Dedifferentiated amniotic fluid mesenchymal stem cell (primary cell): ENCODE measurements around the gene RBM48.
"Not testable (repeated sequence)": the region's sequence is repeated elsewhere in the genome, so short reads cannot be mapped to it uniquely, and the experiment has no call there.

Source experiments
- DNase-seq: peaks from one replicate; pipeline ENCODE4 v3.0.0-alpha.2; 2016; ENCODE audit errors: extremely low spot score

The RBM48 gene

DNA sequence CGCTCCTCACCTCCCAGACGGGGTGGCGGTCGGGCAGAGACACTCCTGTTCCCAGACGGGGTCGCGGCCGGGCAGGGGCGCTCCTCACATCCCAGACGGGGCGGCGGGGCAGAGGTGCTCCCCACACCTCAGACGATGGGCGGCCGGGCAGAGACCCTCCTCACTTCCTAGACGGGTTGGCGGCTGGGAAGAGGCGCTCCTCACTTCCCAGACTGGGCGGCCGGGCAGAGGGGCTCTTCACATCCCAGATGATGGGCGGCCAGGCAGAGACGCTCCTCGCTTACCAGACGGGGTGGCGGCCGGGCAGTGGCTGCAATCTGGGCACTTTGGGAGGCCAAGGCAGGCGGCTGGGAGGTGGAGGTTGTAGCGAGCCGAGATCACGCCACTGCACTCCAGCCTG is 16.5 kb downstream of the RBM48 start:
- not testable (repeated sequence) for DNase-seq

DNA sequence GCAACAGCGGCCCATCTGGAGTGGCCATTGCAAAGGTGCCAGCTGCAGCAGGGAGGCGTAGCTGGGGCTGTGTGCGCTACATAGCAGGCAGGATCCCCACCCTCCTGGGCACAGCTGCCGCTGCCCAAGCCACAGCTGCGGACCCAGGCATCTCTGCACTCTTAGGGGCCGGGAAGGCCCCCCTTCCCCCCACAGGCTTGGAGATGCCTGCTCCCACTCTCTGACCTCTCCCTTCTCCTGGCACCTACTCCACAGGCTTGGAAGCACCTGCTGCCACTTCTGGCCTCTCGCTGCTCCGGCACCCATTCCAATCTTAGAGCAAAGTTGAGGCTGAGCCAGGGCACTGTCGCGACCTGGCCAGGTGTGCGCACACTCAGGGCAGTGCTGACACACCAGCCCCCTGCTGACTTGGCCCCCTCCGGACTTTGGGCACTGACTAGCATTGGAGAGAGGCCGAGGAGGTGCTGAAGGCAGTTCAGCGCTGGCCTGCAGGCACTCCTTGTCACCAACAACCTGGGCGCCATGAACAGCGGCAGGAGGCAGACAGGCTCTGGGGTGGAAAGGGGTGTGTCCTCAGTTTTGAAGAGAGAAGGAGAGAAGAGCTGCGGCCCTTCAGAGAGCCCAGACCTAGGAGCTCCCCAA is 18.4 kb downstream of the RBM48 start:
- DNase-seq: no peak

DNA sequence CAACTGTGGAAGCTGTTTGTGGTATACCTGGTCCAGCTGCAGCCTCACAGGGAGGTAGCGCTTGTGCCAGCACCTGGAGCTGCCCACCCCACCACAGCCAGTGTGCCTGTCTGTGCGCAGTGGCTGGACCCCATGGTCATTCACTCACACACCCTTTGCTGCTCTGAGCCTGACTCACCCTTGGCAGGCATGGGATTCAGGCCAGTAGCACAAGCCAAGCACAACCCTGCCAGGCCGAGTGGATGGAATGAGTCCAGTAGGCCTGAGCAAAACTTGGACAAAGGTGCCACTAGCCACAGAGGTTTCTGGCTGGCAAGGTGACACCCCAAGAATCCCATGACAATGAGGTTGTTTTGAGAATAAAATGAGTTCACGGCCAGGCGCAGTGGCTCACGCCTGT is 19.0 kb downstream of the RBM48 start:
- no peak for DNase-seq

DNA sequence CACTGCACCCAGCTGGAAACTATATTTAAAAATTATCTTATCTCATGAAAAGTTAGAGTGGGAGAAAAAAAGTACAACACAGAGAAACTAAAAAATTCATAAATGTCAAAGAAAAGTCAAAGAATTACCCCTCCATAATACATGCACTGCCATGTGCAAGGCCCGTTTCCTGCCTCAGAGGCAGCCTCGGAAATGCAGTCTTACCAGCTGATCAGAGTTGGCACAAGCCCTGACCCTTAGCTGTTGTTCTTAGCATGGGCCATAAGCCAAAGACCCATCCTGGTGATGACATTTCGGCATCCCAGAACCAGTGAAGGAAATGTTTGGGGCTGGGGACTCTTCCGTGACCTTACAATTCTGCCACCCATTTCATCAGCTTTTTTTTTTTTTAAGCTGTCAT is 21.6 kb downstream of the RBM48 start:
- no peak for DNase-seq

DNA sequence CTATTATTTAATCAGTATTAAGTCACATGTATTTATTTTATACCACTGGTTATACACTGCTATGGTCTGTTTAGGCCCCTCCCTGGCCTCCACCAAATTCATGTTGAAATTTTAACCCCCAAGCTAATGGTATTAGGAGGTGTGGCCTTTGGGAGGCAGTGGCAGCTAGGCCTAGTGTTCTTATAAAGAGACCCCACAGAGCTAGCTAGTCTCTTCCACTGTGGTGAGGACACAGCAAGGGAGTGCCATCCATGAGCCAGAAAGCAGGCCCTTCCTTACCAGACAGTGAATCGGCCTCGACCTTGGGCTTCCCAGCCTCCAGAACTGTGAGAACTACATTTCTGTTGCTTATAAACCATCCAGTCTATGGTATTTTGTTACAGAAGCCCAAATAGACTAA is 28.7 kb downstream of the RBM48 start:
- no peak for DNase-seq

DNA sequence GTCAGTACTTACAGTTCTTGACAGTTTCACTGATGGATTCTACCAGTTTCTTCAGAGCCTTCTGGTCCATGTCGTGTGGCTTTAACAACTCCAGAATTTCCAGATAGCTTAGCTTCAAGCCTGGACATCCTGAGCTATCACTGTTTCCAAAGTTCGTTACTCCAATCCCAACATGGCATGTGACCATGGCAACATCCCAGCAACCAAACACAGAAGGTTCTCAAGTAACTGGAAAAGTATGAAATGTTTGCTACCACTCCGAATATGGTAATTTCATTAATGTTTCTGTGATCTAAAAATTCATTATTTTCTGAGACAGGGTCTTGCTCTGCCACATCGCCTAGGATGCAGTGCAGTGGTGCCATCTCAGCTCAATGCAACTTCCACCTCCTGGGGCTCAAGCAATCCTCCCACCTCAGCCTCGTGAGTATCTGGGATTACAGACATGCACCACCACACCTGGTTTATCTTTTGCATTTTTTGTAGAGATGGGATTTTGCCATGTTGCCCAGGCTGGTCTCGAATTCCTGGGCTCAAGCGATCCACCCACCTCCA is 29.3 kb downstream of the RBM48 start:
- DNase-seq: no peak

DNA sequence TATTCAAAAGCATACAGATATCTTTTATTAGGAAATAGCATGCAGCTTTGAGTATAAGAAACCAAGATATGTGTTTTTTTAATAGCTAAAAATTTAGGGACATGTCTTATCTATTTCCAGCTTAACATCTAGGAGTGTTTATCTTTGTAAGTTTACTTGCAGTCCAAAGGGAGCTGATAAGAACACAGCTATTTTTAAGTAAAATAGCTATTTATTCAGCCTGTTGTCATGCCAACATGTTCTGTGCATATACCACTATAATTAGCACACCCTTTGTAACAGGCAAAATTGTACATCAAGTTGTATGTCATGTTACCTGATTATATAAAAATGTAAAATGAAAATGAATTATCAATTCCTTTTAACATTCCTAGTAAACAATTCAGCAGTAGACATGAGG is 32.0 kb downstream of the RBM48 start:
- no peak for DNase-seq

DNA sequence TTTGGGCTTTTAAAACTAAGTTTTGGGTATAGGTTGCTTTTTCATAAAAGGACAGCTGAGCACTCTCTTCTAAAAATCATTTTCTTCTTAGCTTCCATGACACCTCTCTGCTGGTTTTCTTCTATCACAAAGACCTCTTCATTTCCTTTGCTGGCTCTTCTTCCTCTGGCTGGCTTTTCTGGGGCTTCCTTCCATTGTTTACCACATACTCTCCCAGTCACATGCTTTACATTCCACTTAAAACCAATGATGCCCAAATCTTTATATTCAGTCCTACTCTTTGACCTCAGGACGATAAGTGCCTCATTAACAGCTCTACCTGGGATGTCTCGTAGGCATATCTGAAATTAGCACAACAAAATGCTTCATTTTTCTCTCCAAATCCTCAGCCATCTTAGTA is 34.8 kb downstream of the RBM48 start:
- no peak for DNase-seq

DNA sequence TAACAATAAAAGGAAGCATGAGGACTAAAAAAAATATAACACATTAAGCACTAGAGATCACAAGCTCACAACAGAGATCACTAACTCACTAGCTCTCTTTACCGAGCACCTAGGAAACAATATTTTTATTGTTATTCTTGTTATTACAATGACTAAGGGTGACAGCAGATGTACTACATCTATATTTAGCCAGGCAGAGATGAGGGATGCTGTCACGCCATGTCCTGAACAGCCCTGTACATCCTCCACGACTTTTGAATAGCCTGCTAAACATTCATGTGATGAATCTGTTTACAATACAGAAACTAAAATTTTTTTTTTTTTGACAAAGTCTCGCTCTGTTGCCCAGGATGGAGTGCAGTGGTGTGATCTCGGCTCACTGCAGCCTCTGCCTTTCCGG is 38.9 kb downstream of the RBM48 start:
- no peak for DNase-seq

DNA sequence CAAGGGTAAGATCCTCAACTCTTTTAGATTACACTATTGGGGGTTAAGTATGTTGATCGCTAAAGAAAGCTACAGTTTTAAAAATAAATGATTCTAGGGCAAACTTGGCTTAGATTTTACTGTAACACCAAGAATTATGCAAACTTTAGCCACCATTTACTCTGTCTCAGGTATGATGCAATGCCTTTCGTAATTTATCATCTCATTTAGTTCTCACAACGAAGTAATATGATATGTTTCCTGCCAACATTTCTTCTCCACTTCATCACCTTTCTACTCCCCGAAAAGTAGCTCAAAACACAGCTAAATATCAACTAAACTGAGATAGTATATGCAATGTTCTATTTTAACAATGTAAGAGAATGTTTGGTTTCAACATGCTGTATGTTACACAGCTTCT is 40.5 kb downstream of the RBM48 start:
- no peak for DNase-seq

DNA sequence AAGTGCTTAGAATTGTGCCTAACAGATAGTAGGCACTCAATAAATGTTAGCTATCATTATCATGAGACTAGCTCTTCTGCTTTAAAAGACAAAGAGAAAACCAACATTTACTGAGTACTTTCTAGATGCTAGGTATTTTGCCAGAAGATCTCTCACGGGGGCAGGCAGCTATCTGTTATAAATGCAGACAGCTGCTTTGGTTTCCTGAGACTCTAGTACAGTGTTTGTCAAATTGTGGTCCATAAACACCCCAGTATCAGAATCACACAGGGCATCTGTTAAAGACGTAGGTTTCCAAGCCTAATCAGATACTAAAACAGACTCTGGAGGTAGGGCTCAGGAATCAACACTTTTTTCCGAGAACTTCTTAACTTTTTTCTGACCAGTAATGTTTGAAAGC is 47.7 kb downstream of the RBM48 start:
- DNase-seq: no peak

DNA sequence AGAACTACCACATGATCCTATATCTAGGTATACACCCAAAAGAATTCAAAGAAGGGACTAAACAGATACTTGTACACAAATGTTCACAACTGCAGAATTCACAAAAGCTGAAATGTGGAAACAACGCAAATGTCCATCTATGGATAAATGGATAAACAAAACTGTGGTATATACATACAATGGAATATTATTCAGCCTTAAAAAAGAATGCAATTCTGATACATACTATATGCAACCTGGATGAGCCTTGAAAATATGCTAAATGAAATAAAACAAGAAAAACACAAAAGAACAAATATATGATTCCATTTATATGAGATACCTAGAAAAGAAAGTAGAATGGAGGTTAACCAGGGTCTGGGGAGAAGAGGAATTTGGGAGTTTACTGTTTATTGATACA is 54.4 kb downstream of the RBM48 start:
- DNase-seq: no peak

DNA sequence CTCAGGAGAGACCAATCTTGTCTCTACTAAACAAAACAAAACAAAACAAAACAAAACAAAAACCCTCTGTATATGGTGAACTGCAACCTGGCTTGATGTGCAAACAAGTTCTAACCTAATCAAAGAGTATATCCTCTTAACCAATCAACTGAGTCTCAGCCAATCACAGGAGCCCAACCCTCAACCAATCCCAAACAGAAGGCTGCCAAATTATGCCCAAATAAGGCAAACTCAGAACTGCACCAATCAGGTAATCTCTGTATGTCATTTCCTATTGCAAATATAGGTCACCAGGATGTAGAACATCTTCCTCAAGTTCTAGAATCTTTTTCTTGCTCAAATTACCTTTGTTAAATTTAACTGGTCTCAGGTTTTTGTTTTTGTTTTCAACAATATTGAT is 56.4 kb downstream of the RBM48 start:
- DNase-seq: no peak

DNA sequence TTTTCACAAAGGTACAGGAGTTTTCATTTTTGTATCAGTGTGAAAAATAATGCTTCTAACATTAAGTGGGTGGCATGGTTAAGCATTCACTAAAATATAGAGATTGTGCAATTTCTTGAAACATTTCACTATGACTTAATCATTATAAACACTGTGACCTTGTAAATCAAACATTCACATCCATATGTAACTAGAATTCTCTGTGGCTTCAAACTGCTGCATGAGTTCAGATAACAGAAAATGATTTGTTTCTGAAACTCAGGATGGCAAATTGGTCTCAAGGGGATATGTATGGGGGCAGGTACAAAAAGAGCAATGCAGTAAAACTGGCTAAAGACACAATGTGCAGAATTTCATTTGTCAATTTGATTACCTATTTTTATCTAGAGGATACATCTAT is 57.8 kb downstream of the RBM48 start:
- DNase-seq: peak; percentile 49

DNA sequence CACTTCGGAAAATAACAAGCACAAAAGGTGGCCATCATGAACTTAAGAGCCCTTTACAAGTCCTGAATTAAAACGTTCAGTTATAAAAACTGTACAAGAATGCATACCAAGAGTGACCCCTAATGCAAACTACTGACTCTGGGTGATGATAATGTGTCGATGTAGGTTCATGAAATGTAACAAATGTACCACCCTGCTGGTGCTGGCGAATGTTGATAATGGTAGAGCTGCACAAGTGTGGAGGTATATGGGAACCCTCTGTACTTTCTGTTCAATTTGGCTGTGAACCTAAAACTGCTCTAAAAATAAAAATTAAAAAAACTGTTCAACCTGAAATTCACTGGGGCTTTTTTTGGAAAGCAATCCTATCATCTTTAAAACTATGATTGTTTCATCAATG is 58.2 kb downstream of the RBM48 start:
- no peak for DNase-seq
